ENCODE results near the gene AAMDC.
"Not testable (repeated sequence)": the region's sequence is repeated elsewhere in the genome, so short reads cannot be mapped to it uniquely, and the experiment has no call there.

- not testable (repeated sequence) for TF ChIP-seq POLR2A, CTCF (IDR thresholded peaks at IDR 0.05)
Measured at GRCh38 chr11:77914307-77914791, 93.4 kb downstream of the AAMDC start.
